Putamen (tissue), 1 donor: Measurements from ENCODE around the gene MAB21L4.
A peak's percentile ranks its signal among the peaks of the same experiment; 100 is the strongest.

ENCODE experiments used
- DNase-seq: peaks from one replicate; pipeline ENCODE4 v3.0.0-alpha.2; 2016; ENCODE audit warnings: low spot score

The MAB21L4 gene

GRCh38 chr2:240894006-240894405 is 1.9 kb downstream of the MAB21L4 start:
- DNase-seq, result no peak

GRCh38 chr2:240893363-240893844 is 2.6 kb downstream of the MAB21L4 start:
- peak; percentile 11 for DNase-seq

- no peak for DNase-seq
These were observed 3.0 kb downstream of the MAB21L4 start for GRCh38 chr2:240892925-240893324.

DNA sequence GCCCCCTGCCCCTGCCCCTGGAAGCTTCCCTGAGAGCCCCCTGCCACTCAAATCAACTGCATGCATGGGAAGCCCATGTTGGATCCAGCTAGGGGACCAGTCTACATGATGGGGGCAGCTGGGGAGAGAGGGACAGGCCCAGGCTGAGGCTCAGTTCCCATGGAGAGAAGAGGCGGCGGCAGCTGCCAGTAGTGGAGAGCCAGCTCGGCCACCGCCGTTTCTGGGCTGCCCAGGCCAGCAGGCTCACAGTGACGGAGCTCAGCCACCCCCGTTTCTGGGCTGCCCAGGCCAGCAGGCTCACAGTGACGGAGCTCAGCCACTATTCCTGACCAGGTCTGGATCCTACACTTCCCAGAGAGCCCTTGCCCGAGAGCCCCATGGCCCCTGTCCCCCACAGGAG is 3.6 kb downstream of the MAB21L4 start:
- no peak for DNase-seq

DNA sequence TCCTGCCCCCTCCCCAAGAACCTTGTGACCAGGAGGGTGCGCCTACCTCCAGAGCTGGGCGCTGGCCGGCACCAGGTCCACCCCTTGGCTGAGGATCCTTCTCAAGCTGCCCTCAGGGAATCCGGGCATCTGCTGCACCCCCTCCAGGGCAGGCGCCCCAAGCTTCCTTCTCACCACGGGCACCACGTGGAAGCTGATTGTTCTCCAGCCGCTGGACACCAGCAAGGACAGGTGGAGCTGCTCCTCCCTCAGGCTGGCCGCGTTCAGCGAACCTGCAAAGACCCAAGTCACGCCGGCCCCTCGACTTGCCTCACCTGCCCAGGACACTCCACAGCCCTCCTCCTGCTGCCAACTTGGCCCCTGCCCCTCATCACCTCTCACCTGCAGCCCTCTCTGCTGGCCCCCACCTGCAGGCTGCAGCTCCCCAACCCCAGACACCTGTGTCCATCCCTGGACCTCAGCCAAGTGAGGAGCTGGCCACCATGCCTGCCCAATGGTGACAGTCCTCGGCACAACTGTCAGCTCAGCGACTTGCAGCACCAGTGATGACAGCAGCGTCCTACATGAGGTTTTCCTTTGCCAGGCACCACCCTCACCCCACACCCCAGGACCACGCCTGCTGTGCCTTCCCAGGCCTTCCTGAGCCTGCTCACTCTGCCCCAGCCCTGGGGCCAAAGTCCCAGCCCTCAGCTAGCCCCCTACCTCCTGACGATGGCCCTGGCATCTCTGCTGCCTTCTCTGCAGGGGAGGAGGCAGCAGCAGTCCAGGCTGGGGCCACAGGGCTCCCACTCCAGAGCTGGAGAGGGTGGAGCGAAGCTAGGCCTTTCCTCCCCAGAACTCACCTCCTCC is 4.2 kb downstream of the MAB21L4 start:
- no peak for DNase-seq

DNA sequence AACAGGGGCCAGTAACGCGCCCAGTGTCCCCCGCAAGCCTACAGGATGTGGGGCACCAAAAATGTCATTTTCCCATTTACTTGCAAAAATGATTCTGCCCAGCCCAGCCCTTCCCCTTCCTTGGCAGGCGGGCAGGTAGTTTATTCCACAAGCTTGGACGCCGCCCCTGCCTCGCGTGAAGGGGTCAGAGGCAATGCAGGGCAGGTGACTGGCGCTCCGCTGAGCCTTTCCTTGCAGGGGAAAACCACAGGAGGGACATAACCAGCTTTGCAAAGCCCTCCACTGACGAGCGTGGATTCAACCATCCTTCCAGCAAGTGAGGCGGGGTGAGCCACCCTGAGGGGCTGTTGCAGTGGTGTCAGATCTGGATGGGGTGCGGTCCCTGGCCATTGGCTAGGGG is 5.3 kb downstream of the MAB21L4 start:
- DNase-seq, result no peak

DNA sequence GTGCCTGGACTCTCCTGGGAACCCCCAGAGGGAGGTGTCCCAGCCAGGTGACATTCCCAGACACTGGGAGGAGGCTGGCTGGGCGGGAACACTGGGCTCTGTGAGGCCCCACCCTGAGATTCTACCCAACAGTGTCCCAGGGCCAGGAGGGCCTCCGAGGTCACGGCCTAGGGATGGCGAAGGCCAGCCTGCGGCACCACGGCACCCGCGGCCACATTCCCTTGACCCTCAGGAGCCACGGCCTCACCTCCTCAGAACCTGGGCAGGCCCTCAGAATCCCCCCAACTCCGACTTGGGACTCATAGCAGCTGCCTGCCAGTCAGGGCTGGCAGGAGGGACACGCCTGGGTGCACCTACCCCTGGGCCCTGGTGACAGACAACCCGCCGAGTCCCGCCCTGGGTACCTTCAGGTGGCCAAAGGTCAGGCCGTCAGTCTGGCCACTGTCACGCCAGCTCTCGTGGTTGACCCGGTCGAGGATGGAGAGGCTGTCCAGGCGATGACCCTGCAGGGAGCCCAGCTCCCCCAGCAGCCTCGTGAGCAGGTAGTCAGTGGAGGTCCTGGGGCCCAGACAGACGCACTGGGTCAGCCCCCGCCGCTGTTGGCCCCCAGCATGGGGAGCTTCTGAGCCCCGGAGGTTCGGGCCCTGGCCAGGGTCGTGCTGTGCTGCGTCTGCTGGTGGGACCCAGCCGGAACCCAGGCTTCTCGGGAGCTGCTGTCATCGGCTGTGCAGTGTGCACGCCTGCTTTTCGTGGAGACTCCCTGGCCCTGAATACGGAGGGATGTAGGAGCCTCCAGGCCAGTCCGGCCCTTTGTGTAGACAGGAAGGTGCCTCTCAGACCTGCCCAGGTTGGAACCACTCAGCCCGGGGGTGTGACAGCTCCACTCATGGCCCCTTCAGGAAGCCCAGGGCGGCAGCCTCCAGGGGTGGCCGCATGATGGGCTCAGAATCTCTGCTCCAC is 6.1 kb downstream of the MAB21L4 start:
- DNase-seq, result no peak

DNA sequence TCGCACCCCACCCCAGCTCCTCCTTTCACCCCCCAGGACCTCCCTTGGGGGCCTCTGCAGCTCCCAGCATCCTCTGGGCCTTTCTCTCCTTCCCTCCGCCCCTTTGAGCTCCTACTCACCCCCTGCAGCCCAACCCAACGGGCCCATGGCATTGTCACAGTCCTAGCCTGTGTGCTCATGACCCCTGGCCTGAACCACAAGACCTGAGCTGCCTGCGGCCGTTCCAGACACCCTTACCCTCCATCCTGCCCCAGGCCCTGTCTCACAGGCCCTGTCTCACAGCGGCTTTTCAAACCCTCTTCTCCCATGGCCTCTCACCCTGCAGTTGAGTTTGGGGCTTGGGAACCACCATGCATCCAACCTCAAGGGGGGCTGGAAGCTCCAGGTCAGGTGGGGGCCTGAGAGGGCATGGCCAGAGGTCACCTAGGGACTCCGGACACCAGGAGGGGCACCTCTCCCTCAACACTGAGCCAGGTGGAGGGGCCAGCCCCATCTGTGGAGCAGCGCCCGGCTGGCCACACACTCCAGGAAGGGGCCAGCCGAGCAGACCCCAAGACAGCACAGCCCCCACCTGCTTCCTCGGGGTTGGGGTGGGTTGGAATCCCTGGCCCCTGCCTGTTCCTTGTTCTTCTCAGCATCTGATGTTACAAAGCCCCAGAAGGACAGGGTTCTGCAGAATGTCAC is 6.9 kb downstream of the MAB21L4 start:
- DNase-seq, result no peak

DNA sequence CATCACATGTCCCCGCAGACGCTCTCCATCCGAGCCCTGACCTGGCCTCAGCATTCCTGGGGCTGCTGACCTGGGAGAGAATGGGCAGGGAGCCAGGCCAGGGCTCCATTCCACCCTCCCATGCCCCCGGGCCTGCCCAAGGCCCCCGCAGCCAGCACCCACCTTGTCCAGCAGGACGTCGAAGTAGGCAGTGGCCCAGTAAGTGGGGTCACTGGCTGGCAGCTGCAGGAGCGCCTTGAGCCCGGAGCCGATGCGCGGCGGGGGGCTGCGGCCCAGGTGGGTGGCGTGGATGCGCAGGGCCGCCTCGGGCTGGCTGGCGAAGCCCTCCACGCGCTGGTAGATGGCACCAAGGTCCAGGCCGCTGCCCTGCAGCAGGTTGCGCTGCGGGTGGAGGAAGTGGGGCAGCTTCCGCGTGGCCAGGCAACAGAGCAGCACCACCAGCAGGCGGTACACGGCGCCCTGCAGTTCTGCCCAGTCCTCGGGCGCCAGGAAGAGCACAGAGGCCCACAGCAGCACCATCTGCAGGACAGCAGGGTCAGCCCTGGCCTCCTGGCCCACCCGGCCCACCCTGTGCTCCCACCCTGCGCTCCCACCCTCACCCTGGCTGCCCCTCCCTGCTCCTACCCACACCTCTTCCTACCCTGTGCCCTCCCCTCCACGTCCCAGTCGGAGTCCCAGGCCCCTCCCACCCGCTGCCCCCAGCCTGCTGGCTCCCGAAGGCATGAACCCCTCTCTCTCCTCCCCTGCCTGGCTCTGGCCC is 7.6 kb downstream of the MAB21L4 start:
- no peak for DNase-seq

GRCh38 chr2:240887631-240888030 is 8.3 kb downstream of the MAB21L4 start:
- DNase-seq, result no peak

DNA sequence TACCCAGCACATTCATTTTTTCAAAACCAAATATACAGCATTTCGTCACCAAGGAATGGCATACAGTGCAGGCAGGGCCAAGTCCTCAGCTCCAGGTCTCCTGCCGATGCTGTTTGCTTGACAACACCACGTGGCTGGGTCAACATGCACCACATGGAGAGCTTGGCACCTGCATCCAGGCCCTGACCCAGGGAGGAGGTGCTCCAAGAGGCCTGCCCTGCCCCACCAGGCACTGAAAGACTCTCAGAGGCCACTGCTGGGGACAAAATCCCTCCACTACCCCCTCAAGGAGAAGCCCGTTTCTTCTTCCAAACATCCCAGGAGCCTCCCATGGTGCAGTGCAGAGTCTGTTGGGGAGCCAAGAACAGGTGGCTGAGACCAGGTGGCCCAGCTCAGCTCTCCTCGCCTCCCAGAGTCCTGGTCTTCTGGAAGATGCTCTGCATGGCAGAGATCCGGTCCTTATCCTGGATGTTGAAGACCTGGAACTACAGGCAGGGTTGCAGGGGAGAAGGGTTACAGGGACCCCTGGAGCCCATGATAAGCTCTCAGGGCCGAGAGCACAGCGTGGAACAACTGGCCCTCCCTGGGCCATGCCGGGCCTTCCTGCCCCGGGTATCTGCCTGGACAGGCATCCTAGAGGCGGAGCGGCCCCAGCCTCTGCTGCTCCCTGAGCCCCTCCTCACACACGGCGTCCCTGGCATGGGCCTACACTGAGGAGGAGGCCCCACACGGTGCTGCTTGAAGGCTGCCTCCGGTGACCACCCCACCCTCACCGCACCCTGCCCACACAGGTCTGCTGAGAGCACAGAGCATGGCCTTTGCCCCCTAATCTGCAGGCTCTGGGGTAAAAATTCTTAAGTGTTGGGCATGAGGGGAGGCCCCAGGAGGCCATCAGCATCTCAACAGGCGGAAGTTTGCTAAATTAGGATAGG is 9.0 kb downstream of the MAB21L4 start:
- no peak for DNase-seq

GRCh38 chr2:240886023-240886565 is 9.9 kb downstream of the MAB21L4 start:
- DNase-seq, result no peak

GRCh38 chr2:240885566-240885965 is 10.4 kb downstream of the MAB21L4 start:
- no peak for DNase-seq

DNA sequence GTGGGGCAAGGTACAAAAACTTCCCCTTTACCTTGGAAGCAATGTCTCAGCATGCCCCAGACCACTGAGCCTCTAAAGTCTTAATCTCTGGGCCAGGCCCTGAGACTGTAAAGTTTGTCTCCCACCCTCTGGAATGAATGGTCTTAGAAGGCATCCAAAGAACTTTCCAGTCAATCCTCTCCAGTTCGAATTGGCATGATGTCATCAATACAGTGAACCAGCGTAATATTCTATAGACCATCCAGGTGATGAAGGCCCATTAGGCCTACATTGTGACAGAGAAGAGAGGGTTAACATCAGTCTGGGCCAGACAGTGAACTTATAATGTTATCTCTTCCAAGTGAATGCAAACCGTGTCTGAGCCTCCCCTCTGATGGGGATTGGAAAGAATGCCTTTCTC is 11.2 kb downstream of the MAB21L4 start:
- DNase-seq, result no peak

DNA sequence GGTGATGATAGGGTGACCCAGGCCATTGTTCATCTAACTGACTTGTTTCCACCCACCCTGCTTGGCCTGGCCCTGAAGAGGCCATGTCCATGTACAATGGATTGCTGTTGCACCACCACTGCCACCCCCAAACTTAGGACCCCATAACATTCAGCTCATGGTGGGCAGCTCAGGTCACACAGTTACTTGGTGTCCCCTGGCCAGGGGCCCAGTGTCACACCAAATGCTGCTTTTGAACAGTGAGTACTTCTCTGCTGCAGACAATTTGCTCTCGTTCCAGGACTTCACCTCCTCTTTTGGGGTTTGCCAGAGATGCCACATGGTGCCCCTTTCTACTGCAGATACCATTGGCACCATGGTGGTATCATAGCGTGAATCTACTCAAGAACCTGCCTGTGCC is 11.7 kb downstream of the MAB21L4 start:
- no peak for DNase-seq

GRCh38 chr2:240881913-240882312 is 14.0 kb downstream of the MAB21L4 start:
- no peak for DNase-seq

DNA sequence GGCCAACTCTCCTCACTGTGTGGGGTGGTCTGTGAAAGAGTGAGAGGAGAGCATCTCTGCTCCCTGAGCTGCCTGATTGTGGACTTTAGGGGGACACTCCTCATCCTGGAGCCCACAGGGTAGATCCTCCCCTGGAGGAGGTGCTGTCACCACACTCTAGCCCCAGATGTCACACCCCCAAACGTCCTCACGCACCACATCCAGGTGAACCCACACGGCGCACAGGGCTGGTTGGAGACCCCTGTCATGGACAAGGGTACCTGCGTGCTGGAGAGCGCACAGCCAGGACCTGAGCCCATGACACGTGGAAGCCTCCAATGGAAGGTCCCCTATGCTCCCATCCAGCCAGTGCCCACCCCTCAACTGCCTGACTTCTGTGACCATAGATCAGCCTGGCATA is 16.9 kb downstream of the MAB21L4 start:
- no peak for DNase-seq

DNA sequence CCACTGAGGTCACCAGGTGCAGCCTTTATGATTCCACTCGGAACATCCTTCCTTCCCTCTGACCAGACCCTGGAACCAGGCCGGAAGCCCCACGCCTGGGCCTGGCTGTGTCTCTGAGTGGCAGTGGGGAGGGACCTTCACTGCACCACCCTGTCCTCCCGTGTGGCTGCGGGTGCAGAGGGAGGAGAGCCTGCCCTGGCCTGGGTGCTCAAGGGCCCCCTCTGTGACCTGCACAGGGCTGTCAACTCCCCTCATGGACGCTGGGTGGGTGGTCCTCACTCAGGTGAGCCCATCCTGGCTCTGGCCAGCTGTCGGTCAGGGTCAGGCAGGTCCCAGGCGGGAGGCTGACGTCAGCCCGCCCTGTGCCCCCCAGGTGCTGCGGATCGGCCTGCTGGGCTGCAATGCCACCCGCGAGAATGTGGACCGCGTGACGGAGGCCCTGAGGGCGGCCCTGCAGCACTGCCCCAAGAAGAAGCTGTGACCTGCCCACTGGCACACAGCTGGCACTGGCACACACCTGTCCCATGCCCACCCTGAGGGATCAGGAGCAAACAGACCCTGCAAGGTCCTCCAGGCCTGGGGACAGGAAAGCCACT is 17.5 kb downstream of the MAB21L4 start:
- no peak for DNase-seq

- DNase-seq, result no peak
These were observed 18.3 kb downstream of the MAB21L4 start for GRCh38 chr2:240877460-240878340.
